DMS114 treated with DMSO at 0.1 percent for 48 hours (cell line): ENCODE results near the gene PAX7.
"Not testable (repeated sequence)": the region's sequence is repeated elsewhere in the genome, so short reads cannot be mapped to it uniquely, and the experiment has no call there.

Experiments
- DNase-seq: peaks from one replicate; lab custom pipeline; 2025; ENCODE audit not compliant: unreplicated experiment; lab: John Stamatoyannopoulos, UW

The PAX7 gene

GRCh38 chr1:18657506-18658201 lies 27.0 kb downstream of the PAX7 start:
- DNase-seq = no peak

GRCh38 chr1:18658831-18659230 lies 28.2 kb downstream of the PAX7 start:
- no peak for DNase-seq

DNA sequence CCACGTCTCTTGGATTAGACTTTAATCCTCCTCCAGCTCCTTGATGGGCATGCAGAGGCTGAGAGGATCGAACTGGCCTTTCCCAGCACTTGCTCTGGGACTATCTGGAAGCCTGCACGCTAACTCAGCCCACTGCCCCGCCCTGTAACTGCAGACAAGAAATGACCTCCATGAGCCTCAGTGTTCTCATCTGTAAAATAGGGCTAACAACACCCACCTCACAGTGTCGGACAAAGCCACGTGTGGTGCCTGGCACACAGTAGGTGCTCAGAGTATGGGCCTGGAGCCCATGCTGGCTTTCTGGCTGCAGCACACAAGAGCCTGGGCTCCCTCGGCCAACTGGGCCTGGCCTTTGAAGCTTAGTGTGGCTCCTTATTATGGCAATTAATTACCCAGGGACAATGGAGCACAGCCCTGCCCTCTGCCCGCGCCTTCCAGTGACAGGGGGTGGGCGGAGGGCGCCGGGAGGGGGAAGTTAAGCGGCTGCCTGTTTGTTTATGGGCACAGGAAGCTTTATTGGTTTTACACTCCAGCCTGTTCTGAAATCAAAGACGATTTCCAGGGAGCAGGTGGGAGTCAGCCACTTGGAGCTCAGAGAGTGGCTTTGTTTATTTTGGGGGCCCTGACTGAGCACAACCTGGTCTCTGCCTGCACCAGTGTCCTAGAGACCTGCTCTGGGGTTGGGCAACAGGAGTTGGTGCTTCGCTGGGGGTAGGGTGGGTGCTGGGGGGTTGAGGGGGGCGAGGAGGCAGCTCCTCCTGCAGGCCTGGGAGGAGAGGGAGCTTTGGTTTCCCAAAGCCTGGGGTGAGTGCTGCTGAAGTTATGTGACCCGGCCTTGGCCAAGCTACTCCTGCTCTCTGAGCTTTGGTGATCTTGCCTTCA lies 31.0 kb downstream of the PAX7 start:
- DNase-seq = no peak

- DNase-seq = no peak
These were observed 31.6 kb downstream of the PAX7 start for GRCh38 chr1:18662286-18662639.

DNA sequence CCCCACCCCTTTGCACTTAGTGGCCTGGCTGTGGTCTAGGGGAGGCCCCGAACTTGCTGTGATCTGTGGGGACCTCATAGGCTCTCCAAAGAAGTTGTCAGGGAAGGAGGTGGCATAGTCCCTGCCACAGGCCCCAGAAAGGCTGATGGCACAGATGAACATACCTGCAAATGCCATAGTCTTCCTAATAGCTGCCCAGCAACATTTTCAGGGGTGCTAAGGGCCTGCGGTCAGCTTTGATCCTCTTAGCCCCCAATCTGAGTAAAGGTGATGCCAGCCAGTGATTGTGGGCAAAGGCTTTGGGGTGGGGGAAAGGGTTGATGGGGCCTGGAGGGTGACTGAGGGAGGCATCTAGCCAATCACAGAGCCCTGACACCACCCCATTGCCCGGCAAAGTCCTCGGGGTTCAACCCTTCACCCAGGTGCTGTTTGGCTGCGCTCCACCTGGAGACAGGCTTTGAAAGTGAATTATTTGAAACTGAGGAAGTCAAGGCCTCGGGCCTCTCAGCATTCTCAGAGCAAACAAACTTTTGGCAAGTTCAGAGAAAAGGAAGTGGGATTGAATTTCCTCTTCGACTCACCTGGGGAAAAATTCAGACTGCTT lies 35.8 kb downstream of the PAX7 start:
- DNase-seq = no peak

DNA sequence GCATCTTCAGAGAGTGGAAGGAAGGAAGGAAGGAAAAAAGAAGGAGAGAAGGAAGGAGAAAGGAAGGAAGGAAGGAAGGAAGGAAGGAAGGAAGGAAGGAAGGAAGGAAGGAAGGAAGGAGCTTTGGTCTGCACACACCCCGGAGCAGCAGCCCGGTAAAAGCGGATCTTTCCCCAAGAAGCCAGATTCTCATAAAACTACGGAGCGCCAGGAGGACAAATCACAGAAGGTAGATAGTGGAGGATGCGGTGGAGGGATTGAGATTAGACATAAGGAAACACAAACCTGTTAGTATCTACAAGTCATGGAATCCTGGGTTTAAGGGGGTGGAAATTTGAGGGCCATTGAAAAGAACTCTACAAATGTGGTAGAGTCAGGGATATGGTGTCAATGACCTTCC lies 36.7 kb downstream of the PAX7 start:
- DNase-seq = no peak

GRCh38 chr1:18668046-18668445 lies 37.4 kb downstream of the PAX7 start:
- no peak for DNase-seq

- no peak for DNase-seq
These were observed 38.2 kb downstream of the PAX7 start for GRCh38 chr1:18668750-18669404.

DNA sequence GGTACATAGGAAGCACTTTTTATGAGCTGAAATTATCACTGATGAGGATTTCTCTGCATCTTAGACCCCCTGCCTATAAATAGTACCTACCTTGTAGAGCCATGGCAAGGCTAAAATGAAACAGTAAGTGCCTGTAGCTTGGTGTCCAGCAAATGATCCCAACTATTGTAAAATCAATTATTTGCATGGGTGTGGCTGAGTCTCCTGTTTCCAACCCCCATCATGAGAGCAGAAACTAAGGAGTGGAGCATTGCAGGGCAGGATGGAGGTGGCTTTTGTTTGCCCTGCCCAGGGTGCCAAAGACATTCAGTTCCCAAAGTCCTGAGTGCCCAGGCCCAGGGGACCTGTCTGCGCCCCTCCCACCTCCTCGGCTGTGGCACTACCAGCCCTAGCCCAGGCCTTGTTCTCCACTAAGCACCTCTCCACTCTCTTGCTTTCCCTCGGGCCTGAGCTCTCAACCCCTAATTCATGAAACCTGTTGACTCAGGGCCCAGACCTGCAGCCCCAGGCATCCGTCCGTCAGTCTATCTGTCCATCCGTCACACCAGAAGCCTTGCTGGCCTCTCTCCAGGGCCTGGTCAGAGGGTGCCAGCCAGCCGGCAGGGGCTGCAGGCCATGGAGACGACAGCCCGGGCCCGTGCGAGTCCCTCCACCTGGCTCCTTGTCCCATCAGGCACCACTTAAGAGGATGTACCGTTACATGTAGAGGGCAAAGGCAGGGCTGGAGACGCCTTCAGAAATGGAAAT lies 39.6 kb downstream of the PAX7 start:
- DNase-seq = no peak

DNA sequence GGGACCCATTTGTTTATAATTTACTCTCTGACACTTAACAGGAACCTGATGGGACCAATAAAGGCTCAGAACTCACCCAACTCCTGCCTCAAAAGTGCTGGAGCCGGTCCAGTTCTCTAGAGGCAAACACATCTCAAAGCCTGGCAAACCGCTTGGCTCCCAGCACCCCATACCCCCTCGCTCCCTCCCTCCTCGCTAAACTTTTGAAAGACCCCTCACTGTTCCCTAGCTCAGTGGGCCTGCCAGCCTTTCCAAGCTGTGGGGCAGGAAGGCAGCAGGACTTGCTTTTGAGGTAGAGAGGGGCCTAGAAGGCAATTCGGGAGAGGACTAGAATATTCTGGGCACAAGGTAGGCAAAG lies 40.2 kb downstream of the PAX7 start:
- no peak for DNase-seq

GRCh38 chr1:18673976-18674375 lies 43.3 kb downstream of the PAX7 start:
- DNase-seq = no peak

DNA sequence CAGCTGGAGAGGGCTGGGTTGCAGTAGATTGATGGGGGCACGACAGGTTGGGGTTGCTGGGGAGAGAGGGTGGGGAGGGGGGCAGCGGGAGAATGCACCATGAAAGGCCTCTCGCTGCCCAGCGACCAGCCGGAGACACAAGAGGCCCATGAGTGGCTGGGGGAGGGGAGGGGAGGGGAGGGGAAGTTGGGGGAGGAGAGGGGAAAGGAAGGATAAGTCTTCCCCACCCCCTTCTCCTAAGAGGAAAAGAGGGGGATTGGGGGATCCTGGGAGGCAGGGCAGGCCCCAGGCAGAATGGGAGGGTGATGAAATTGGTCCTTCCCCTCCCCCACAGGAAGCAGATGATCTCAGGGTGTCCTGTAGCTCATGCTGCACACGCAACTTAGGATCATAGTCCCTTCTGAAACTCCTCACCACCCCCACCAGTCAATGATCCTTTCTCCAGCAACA lies 45.7 kb downstream of the PAX7 start:
- DNase-seq = no peak

DNA sequence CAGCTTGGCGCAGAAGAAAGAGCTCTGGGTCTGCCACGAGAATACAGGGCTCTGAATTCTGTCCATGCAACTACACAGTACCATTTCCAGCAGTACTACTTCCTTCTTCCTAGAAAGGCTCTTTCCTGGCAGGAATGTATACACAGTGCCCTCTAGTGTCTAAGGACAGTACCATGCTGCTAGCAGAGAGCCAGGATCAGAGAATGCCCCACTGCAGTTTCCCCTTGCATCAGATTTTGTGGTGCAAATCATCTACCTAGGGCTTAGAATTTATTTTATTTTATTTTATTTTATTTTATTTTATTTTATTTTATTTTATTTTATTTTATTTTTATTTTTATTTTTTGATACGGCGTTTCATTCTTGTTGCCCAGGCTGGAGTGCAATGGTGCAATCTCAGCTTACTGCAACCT lies 50.8 kb downstream of the PAX7 start:
- peak; percentile 35 for DNase-seq

DNA sequence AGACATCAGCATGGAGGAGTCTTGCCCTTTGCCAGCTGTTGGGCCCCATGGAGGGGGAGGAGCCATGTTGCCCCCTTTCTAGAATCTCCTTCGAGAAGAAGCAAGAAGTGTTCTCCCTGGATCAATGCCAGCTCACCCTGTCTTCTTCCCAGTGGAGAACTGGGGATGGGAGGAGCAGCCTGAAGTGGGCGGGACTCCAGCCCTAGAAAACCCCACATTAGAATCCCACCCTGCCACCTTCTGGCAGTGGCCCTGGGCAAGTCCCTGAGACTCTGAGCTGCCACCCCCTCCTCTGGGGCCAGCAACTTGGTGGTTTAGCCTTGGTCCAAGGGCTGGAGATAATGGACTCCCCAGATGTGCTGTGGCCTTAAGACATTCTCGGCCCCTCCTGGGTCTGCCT lies 51.7 kb downstream of the PAX7 start:
- no peak for DNase-seq

DNA sequence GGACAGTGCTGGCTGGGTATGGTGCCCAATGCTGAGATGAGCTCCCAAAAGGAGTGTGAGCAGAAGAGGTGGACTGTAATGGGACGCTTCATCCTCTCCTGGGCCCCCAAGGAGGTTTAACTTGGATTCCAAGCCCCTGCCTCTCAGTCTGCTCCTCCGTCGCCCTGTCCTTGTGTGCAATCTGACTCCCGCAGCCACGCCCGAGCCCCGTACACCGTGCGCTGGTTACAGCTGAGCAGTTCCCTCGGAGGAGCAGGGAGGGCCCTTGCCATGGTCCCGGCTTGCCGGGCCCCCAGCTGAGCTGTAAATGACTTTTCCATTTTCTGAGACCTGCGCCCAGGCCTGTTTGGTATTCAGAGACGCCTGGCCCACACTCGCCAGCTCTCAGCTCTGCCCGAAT lies 53.7 kb downstream of the PAX7 start:
- no peak for DNase-seq

DNA sequence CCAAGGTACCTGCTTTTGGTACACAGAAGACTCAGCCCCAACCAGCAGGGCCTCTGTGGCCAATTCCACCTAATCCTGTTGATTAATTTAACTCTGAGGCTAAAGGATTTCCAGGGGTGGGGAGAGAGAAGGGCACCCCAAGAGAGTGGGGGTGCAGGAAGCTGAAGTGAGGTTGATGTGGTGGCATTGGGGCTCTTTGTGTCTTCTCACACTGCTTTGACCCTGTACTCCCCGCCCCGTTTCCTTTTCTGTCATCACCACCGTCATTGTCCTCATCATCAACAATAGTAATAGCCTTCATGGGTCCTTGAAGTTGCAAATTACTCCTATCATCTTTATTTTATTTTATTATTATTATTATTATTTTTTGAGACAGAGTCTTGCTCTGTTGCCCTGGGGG lies 55.9 kb downstream of the PAX7 start:
- DNase-seq = no peak

DNA sequence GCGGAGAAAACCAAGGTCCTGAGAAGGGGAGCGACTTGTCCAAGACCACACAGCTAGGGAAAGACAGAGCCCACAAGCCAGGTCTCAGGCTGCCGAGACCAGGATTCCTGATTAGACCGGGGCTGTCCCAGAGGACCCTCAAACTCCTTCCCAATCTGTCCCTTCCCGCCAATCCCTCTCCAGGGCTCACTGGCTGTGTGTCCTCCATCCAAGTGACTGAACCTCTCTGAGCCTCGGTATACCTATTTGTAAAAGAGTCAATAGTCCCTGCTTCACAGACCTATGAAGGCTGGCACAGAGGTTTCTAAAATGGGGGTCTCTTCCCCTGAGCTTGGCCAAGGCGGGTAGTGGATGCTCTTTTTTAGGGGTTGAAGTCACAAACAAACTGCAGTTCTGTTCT lies 56.6 kb downstream of the PAX7 start:
- DNase-seq = no peak

- DNase-seq = no peak
These were observed 61.0 kb downstream of the PAX7 start for GRCh38 chr1:18691648-18692047.

- DNase-seq = no peak
These were observed 62.8 kb downstream of the PAX7 start for GRCh38 chr1:18693256-18694098.

DNA sequence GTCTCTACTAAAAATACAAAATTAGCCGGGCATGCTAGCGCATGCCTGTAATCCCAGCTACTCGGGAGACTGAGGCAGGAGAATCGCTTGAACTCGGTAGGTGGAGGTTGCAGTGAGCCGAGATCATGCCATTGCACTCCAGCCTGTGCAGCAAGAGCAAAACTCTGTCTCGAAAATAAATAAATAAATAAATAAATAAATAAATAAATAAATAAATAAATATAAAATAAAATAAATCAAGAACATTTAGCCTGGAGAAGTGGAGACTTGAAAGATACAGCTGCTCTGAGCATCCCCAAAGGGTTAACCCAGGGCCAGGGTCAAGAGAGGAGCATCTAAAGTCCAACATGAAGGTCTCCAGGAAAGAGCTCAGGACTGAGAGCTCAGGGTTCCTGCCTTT lies 63.6 kb downstream of the PAX7 start:
- not testable (repeated sequence) for DNase-seq
